Spleen (tissue), 7 donors: ENCODE results near the gene GPC3.

Experiments
- CTCF ChIP-seq, 11 experiments: fragments of 200-600 bp in 7 of 11; fragments of 450-650 bp in 4 of 11; sonication (generic) in 4 of 11; IDR thresholded peaks in 8 of 11; conservative IDR thresholded peaks in 3 of 11; 1 replicate in 7 of 11; 2 replicates in 4 of 11; pipeline versions ENCODE4 v1.4.0 to v1.8.0; 2016 to 2021; ENCODE audit warnings: antibody characterized with exemption in 11 of 11, inconsistent platforms in 4 of 11, mild to moderate bottlenecking in 1 of 11
- POLR2A ChIP-seq, 3 donors: fragments of 450-650 bp; IDR thresholded peaks; one replicate each; pipeline ENCODE4 v1.5.1; 2017; ENCODE audit warnings: antibody characterized with exemption in 3 of 3, mild to moderate bottlenecking in 1 of 3
- POLR2AphosphoS5 ChIP-seq, 3 donors: sonication (generic); formaldehyde crosslinking; IDR thresholded peaks; one replicate each; pipeline ENCODE4 v1.5.1; 2017; ENCODE audit warnings: antibody characterized with exemption in 3 of 3
- donor health status: DM: no; HTN: no; CAD: no; lungs with moderate emphysema.
- donor health status: DM: no; HTN: no; CAD: no.
- donor health status: DM: no; HTN: no; CAD: no.

- TF ChIP-seq CTCF (IDR thresholded peaks at IDR 0.05 in 8 of 11, conservative IDR thresholded peaks at IDR 0.05 in 3 of 11) (no peak), POLR2A (IDR thresholded peaks at IDR 0.05) (no peak), POLR2AphosphoS5 (IDR thresholded peaks at IDR 0.05) (no peak)
Observed at GRCh38 chrX:133926099-133926498, 59.3 kb downstream of the GPC3 start.
